SW480 (cell line): ENCODE measurements around the gene IRF6.
A peak's percentile ranks its signal among the peaks of the same experiment; 100 is the strongest.

ENCODE experiments used
- DNase-seq: peaks from one replicate; pipeline ENCODE4 v3.0.0-alpha.2; 2016; ENCODE audit warnings: low spot score

IRF6 gene

DNA sequence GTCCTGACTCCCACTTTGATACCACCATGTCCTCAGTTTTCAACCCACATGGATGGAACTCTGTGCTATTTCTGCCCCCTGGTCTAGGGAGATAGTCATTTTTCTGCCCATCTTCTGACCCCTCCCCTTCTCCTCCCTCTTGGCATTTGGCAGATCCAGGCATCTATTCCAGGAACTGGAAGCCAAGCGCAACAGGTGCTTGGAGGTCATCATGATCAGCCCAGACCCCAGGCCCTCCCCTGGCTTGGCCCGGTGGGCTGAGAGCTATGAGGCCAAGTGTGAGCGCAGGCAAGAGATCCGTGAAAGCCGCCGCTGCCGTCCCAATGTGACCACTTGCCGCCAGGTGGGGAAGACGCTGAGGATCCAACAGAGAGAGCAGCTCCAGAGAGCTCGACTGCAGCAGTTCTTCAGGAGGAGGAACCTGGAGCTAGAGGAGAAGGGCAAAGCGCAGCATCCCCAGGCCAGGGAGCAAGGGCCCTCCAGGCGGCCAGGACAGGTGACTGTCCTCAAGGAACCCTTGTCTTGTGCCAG is 46.0 kb downstream of the IRF6 start:
- DNase-seq, result no peak

DNA sequence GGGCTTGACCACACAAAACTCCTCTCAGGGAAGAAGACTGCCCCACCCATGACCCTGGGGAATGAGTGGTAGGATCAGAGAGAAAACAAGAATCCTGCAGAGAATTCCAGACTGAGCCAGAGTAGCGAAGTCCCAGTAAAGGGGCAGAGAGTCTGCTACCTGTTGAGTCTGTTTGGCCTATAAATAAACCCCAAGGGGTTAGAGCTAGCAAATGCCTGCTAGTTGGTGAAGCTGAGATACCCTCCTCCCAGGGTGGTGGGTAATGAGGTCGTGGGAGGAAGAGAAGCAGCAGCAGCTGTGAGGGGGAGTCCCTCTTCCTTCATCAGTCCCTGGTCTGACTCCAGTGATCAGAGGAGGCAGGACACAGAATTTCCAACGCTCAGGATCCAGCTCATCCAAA is 47.5 kb downstream of the IRF6 start:
- DNase-seq, result no peak

DNA sequence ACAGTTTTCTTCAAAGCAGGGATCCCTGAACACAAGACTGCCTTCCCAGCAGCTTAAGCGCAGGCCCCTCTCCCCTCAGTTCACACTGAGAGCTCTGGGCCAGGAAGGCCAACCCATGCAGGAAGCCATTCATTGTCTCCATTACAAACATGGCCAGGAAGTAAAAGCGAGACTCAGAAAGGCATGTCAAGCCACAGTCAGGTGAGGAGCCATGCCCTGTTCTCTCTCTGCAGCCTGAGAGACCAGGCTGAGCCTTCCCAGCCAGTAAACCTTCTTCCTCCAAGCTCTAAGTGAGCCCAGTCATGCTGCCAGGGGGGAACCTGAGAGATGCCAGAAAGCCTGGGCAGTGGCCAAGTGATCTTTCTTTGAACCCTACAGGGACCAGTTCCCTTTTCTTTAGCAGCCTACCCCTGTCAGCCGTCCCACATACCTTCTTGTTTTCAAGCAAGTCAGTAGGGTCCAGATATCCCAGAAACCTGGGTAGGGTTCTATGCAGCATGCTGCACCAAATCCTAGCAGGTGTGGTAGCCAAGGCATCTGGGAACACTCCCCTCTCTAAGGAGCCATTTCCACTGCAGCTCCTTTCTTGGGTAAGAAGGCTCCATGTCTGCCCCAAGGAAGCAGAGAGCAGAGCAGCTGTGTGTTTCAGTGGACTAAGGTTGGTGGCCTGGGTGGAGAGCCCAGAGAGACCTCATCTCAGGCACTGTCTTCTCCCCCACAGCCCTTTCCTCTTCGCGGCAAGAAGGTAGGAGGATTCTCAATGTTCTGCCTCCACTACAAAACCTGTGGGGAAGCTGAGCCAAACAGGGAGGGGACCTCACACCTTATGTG is 49.1 kb downstream of the IRF6 start:
- DNase-seq, result no peak

- no peak for DNase-seq
Observed at GRCh38 chr1:209755926-209756614, 49.9 kb downstream of the IRF6 start, which contains the start of gene TRAF3IP3. TSS of gene TRAF3IP3 (plus strand) at chr1:209756053. CDS start at chr1:209760040, 3,987 bp downstream.

GRCh38 chr1:209755256-209755655 is 50.7 kb downstream of the IRF6 start:
- no peak for DNase-seq

- DNase-seq, result no peak
Observed at GRCh38 chr1:209752890-209753289, 53.1 kb downstream of the IRF6 start.

- DNase-seq, result no peak
Observed at GRCh38 chr1:209751627-209752231, 54.2 kb downstream of the IRF6 start.

GRCh38 chr1:209749670-209750323 is 56.1 kb downstream of the IRF6 start:
- no peak for DNase-seq

DNA sequence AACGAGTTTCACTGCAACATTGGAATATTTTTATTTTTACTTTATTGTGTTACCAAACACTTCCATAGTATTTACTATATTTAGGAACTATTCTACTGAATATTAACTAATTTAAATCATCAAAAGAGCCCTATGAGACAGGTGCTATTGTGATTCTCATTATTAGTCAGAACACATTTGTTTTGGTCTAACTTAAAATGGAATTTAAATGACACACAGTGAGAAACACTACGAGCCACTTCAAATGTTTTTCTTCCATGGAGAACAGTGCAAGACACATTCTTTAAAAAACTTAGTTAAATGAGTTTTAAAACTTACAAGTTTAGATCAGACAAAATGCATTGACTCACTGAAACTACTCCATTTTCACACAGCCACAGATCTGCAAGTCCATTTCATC is 56.7 kb downstream of the IRF6 start:
- DNase-seq, result no peak

DNA sequence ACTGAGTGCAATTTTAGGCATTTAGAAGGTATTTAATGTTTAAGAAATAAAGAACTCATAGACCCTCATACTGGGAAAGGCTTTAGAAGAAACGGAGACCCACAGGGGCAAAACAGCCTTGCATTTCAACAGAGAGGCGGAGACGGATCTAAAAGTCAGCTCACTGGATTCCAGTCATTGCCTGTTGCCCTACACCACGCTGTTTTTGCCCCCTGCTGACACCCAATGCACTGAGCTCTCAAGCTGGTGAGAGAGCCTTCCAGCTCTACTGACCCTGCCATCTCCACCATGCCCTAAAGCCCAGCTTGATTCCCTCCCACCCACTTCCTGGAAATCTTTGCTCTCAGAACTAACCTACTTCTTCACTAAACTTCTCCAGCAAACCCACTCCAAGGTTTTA is 57.3 kb downstream of the IRF6 start:
- no peak for DNase-seq

DNA sequence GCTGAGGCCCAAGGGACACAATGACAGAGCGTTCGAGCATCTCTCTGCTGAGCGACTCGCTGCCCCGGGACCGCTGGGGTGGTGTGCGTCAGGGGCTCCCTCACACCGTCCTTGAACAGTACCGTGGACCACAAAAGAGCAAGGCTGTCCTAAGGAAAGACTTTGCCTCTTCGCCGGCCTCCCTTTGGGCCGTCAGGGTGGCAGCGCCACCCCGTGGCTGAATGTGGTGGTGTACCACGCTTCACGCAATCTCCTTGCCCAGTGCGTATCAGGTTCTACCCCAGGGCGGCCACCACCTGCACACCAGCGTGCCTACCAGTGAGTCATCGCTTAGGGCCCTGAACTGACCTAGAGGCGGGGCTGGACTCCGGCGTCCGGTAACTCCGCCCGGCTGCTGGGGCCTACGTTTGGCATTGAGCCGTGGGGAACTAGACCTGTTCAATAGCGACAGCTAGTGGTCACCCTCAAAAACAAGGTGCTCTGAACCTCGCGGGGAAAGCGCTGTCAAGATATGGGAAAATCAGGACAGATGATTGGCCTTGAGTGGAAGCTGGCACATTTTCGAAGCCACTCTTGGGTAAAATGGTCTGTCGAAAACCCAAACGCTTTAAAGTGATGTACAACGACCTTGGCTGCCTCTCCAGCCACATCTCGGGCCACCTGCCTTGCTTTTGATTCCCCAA is 58.2 kb downstream of the IRF6 start:
- peak; percentile 98 for DNase-seq

DNA sequence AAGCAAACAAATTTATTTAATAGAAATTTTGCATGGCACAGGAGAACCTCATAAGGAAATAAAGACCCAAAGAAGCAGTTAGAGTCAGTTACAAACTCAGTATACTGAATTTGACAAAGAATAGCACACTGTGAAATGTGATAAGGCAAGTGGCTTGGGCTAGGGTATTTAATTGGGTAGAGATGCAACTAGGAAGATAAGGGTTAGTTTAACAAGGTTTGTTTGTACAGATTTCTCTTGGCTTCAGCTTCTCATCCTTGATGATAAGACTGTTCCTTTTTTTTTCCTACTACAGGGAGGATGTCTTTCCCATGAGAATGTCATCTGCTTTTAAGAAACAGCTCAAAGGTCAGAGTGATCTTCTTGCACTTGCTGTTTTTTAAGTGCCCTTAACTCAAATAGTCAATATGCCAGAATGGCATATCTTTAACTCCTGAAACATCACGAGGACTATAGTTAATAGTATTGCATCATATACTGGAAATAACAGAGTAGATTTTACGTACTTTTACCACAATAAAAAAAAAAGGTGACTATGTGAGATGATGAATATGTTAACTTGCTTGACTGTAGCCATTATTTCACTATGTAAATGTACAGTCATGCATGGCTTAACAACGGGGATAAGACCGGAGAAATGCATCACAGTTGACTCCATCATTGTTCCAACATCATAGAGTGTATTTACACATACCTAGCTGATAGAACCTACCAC is 59.3 kb downstream of the IRF6 start:
- DNase-seq, result no peak

GRCh38 chr1:209743145-209743482 is 62.8 kb downstream of the IRF6 start:
- DNase-seq, result no peak

DNA sequence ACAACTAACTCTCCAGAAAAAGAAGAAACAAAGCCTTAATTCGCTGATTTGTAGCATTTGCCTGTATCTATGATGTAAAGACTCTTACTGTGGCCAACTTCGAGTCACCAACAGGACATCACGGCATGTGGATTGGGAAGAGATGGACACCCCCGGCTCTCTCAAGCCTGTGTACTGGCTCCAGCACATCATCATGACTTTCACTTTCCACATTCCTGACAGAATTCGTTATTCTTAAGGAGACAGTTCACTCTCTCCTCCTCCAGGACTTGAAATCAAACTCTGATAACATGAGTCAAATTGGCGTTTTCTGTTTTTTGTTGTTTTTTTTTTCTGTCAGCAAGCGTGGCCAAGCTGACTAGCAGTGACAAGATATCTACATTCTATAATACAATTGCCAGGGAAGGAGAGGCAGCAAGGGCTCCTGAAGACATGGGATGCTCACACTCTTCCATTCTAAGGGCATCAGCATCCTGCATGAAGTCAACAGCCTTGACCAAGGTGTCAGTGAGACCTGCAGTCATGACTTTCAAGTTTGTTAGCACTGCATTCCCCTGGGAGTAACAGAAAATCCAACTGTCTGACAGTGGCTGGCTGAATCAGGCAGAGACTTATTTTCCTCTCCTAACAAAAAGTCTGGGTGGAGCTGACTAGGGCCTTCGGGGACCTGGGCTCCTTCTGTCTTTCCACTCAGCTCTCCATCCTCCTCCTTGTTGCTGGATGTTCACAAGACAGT is 63.4 kb downstream of the IRF6 start:
- no peak for DNase-seq

GRCh38 chr1:209741889-209742288 is 64.1 kb downstream of the IRF6 start:
- no peak for DNase-seq

- DNase-seq, result no peak
Observed at GRCh38 chr1:209741193-209741592, 64.7 kb downstream of the IRF6 start.

DNA sequence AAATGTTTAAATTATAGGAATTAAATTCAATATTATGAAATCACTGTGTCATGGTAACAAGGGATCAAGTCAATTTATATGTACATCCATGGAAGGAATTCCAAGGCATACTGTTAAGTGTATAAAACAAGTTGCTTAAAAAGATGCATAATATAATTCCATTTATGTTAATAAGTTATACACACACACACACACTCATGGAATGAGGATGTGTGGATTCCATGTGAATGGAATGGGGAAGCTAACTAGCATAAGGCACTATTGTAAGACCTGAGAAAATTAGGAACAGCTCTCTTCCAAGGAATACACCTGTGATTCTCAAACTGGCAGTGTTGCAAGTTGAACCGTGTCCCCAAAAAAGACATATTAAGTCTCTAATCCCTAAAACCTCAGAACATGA is 67.7 kb downstream of the IRF6 start:
- no peak for DNase-seq

DNA sequence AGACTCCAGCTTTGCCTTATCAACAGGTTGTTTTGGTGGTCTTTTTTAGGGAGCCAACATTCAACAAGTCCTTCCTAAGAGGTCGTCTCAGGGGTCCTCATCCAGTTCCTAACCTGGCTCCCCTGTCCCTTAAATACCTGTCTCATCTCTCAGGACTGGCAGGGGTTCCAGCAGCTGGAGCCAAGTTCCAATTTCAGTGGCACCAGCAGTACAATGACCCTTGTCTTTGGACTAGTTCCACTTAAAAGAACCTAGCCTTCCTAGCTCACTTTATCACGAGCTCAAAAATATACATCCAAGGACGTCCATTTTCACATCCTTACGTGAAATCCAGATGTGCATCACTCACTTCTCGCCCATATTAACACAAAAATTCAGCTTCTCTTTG is 68.8 kb downstream of the IRF6 start:
- DNase-seq, result no peak

GRCh38 chr1:209736490-209737117 is 69.3 kb downstream of the IRF6 start:
- no peak for DNase-seq
